Measurements from ENCODE around the gene AP1S1.
A peak's percentile ranks its signal among the peaks of the same experiment; 100 is the strongest.
"Not testable (repeated sequence)": the region's sequence is repeated elsewhere in the genome, so short reads cannot be mapped to it uniquely, and the experiment has no call there.

The AP1S1 gene

GRCh38 chr7:101125989-101126650 is 28.2 kb upstream of the AP1S1 start:
- DNase-seq = no peak

- peak; percentile 78 for DNase-seq
These were observed 27.4 kb upstream of the AP1S1 start, which contains the start of gene SERPINE1 for GRCh38 chr7:101126651-101127459. Gene SERPINE1 (plus strand): TSS chr7:101127104. CDS start chr7:101128394, 1,290 bp downstream.

- no peak for DNase-seq
These were observed 26.7 kb upstream of the AP1S1 start for GRCh38 chr7:101127460-101128039.

- DNase-seq = no peak
These were observed 26.0 kb upstream of the AP1S1 start for GRCh38 chr7:101128040-101128834.

GRCh38 chr7:101129603-101130117 is 24.6 kb upstream of the AP1S1 start:
- DNase-seq = no peak

GRCh38 chr7:101132626-101133600 is 21.4 kb upstream of the AP1S1 start:
- DNase-seq = not testable (repeated sequence)

- no peak for DNase-seq
These were observed 20.5 kb upstream of the AP1S1 start for GRCh38 chr7:101133621-101134398.

- no peak for DNase-seq
These were observed 19.8 kb upstream of the AP1S1 start for GRCh38 chr7:101134399-101134980.

- DNase-seq = no peak
These were observed 16.5 kb upstream of the AP1S1 start for GRCh38 chr7:101137651-101138212.

GRCh38 chr7:101138213-101138870 is 15.9 kb upstream of the AP1S1 start:
- no peak for DNase-seq

- no peak for DNase-seq
These were observed 14.0 kb upstream of the AP1S1 start for GRCh38 chr7:101140339-101140699.

GRCh38 chr7:101140746-101141382 is 13.4 kb upstream of the AP1S1 start:
- no peak for DNase-seq

- DNase-seq = no peak
These were observed 2.2 kb upstream of the AP1S1 start for GRCh38 chr7:101151908-101152651.

- no peak for DNase-seq
These were observed 422 bp downstream of the AP1S1 start for GRCh38 chr7:101154693-101155102.

GRCh38 chr7:101155303-101155702 is 1.0 kb downstream of the AP1S1 start:
- no peak for DNase-seq

- DNase-seq = no peak
These were observed 2.0 kb downstream of the AP1S1 start for GRCh38 chr7:101156277-101156676.

GRCh38 chr7:101156866-101157589 is 2.8 kb downstream of the AP1S1 start:
- DNase-seq = no peak
